HG02840 (cell line): Measurements from ENCODE around the gene OAT.
"Not testable (repeated sequence)": the region's sequence is repeated elsewhere in the genome, so short reads cannot be mapped to it uniquely, and the experiment has no call there.

ENCODE experiments used
- ATAC-seq: cut with Tn5 transposase; IDR thresholded peaks from one replicate; pipeline ENCODE4 v1.9.1; 2021; ENCODE audit warnings: mild to moderate bottlenecking, moderate library complexity, moderate number of reproducible peaks; ENCODE audit not compliant: unreplicated experiment, low FRiP score

Gene OAT

DNA sequence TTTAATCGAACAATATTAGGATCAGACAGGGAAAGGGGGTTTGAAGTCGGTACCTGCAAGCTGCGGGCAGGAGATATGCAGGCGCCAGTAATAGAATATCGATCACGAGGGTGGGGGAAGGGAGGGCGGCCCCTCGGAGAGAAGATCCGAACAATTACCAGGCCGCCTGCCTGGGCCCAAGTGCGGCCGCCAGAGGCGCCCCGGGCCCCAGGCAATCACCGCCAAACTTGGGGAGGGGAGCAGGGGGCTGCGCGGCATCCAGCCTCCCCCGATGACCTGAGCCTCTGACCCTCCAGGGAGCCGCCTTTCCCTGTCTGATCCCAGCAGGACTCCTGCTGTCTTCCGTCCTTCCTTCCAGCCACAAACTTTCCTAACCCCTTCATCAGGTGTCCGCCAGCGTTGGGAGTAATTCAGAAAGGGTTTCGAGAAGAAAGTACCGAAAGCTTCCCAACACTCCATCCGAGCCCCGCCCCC, 30.0 kb upstream of the OAT start:
- ATAC-seq: no peak

GRCh38 chr10:124447751-124448466, 29.2 kb upstream of the OAT start:
- no peak for ATAC-seq

DNA sequence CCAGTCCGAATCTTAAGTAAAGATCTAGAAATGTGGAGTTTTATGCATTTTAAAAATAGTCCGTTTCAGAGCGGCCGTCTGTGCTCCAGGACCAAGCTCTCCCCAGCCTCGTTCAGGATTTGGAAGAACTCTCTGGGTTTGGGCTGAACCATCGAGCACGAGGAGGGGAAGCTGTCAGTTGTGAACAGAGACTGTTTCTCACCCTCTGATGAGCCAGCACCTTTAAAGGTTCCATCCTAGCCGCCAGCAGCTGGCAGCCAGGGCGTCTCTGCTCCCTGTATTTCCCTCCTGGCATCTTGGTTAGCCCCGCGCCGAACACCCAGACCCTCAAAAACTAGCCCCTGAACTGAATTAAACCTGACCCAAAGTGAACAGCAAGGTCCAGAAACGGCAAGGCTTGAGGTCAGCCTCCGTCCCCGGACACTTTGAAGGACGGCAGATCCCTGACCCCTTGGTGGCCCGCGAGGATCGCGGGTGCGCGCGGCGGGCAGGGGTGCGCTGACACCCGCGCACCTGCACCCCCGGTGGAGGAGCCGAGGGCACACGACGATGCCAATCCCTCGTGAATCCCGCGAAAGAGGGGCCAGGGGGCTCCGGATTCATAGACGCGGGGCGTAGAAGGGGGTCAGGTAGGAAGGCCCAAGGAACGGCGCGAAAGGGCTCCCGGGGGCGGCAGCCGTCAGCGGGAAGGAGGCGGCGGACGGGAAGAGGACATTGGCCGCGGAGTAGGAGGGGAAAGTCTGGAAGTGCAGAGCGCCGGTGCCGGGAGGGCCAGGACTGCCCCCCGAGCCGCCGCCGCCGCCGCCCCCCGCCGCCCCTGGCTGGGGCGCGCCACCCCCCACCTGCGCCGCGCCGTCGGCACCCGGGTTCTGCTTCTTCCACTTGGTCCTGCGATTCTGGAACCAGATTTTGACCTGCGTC, 28.4 kb upstream of the OAT start:
- no peak for ATAC-seq

DNA sequence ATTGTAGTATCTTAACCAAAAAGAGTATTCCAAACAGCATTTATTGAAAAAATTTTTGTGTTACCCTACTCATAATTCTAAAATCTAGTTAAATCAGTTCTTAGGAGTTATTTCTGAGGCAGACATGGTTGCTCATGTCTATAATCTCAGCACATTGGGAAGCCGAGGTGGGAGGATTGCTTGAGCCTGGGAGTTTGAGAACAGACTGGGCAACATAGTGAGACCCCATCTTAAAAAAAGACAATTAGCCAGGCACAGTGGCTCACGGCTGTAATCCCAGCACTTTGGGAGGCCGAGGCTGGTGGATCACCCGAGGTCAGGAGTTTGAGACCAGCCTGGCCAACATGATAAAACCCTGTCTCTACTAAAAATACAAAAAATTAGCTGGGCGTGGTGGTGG, 23.0 kb upstream of the OAT start:
- ATAC-seq: not testable (repeated sequence)

GRCh38 chr10:124436191-124436638, 17.5 kb upstream of the OAT start:
- ATAC-seq: no peak

DNA sequence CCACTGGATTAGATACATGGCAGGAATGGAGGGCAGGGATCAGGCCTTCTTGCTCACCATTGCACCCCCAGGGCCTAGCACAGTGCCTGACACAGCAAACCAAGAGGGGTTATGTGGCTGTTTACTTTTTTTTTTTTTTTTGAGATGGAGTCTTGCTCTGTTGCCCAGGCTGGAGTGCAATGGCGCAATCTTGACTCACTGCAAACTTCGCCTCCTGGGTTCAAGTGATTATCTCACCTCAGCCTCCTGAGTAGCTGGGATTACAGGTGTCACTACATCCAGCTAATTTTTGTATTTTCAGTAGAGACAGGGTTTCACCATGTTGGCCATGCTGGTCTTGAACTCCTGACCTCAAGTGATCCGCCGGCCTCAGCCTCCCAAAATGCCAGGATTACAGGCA, 17.0 kb upstream of the OAT start:
- ATAC-seq: not testable (repeated sequence)

GRCh38 chr10:124433461-124433860, 14.7 kb upstream of the OAT start:
- ATAC-seq: no peak

GRCh38 chr10:124430077-124430476, 11.4 kb upstream of the OAT start:
- ATAC-seq: no peak

DNA sequence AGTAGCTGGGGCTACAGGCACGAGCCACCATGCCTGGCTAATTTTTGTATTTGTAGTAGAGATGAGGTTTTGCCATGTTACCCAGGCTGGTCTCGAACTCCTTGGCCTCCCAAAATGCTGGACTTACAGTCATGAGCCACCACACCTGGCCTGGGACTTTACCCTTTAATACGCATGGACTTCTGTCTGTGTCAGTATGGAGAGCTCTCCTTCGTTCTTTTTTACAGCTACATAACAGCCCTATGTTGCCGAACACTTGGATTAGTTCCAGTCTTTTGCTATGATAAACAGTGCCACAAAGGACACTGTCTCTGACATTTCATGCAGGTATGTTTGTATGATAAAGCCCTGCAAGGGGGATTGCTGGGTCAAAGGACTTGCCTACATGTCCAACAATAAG, 10.9 kb upstream of the OAT start:
- ATAC-seq: no peak

GRCh38 chr10:124428207-124428777, 9.6 kb upstream of the OAT start:
- ATAC-seq: no peak

- ATAC-seq: no peak
Measured at GRCh38 chr10:124425227-124425962, 6.7 kb upstream of the OAT start.

DNA sequence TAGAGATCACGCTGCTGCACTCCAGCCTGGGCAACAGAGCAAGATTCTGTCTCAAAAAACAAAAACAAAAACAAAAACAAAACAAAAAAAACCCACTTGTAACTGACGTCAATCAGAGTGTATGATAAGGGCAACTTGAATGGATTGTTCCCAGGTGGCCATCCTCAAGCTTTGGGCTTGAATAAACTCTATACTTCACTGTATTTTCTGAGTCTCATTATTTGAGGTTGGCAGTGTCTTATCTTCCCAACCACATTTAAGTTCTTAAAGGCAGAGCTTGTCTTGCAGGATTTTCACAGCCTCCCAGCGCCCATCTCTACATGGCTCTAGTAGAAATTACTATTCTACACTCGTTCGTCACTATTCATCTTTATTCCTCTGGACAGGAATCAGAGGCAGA, 5.1 kb upstream of the OAT start:
- ATAC-seq: no peak

DNA sequence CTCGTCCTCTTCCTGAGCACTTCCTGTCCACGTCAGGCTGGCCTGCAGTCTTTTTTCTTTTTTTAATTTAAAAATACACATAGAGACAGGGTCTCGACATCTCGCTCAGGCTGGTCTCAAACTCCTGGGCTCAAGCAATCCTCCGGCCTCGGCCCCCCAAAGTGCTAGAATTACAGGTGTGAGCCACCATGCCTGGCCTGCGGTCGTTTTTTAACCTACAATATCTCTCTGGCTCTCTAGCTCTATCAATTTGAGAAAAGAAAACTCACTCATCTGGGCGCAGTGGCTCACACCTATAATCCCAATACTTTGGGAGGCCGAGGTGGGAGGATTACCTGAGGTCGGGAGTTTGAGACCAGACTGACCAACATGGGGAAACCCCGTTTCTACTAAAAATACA, 4.0 kb upstream of the OAT start:
- no peak for ATAC-seq

- ATAC-seq: no peak
Measured at GRCh38 chr10:124420254-124420653, 1.5 kb upstream of the OAT start.

DNA sequence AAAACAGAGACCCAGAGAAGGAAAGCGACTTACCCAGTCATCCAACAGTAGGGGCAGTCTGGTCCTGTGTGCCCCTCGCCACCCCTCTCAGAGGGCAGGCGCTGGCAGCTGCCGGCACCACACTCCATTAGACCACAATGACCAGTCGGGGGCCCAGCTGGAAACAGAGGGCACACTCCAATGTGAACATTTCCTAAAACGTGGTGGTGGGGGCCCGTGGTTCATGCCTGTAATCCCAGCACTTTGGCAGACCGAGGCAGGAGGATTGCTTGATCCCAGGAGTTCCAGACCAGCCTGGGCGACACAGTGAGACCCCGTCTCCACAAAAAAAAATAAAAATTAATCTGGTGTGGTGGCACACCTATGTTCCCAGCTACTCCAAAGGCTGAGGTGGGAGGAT, 912 bp upstream of the OAT start:
- ATAC-seq: no peak

DNA sequence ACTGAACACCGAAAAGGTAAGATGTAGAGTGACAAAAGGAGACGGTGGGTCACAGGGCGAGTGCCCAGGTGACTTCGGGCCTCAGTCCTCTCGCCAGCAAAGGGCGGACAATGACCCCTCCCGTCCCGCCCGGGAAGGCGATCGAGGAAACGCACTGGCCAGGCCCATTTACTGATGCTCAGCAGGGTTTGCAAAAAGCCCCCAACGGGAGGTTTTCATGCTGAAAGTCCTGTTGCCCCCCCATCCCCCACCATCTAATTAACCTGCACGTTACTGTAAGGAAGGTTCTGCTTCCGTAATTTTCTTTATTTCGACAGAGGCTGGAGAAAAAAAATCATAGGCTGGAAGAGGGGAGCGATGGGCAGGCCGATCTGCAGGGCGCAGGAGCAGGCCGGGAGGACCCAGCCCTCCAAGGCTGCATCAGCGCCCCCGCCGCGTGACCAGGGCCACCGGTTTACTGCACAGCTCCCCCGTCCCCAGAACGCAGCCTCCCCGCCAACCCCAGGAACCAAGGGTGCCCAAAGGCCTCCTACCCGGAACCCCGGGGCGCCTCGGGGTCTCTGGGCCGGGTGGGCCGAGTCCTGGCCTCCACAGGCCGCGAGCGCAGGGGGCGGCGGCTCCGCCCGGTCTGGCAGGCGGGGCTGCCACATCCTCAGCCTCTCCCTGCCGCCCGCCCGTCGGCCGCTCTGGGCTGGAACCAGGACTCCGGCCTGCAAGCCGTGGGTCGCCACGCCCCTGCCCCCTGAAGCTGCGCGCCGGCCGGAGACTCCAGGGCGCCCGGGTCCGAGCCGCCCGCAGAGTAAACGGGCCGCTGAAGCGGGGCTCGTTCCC, 613 bp downstream of the OAT start:
- ATAC-seq: peak; percentile 21

DNA sequence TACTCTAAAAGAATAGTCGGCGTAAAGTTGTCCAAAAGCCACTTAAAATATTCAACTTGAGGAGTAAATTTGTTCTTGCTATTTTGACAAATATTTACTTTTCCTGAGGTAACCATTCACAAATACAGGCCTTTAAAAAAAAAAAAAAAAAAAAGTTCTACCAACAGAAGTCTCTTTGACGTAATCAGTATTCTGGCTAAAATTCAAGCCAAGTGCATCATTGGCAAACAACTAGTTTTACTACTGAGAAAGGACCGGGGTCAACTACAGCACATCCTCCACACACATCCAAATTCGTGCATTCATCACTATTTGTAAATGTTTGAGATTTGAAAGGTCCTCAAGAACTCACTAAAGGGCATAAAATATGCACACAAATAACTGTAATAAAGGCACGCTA, 2.0 kb downstream of the OAT start:
- ATAC-seq: no peak

- ATAC-seq: no peak
Measured at GRCh38 chr10:124415210-124415609, 3.5 kb downstream of the OAT start.

GRCh38 chr10:124414076-124414475, 4.6 kb downstream of the OAT start:
- no peak for ATAC-seq

DNA sequence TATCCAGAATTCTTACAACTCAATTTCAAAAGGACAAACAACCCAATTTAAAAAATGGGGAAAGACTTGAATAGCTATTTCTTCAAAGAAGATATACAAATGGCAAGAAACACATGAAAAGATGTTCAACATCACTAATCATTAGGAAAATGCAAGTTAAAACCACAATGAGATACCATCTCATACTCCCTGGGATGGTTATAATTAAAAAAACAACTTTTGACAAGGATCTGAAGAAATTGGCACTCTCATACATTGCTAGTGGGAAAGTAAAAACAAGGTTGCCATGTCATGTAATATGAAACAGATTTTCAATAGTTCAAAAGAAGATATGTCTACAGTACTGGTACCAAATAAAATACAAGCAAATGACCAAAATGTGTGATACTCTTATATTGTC, 9.0 kb downstream of the OAT start:
- no peak for ATAC-seq
